Astrocyte (in vitro differentiated cells and primary cell): Measurements from ENCODE around the gene ERAP2. TPM values are rescaled to one million over a fixed set of nuclear protein-coding genes. Genes with fewer than 3 reads are reported as not detected.
A peak's percentile ranks its signal among the peaks of the same experiment; 100 is the strongest.

Experiments used
- DNase-seq: peaks from one replicate; pipeline ENCODE4 v3.0.0-alpha.2; 2010; ENCODE audit warnings: low read depth
- FAIRE-seq: peaks from 2 replicates; lab custom pipeline; 2011; peaks lifted over from hg19 to GRCh38; lab: Jason Lieb, UNC
- H2AFZ ChIP-seq: 2 replicates; pipeline ENCODE4 v1.6.0; 2012; ENCODE audit warnings: low read depth, low read length, inconsistent platforms
- H3K27ac ChIP-seq: 2 replicates; pipeline ENCODE4 v1.5.1; 2011; ENCODE audit warnings: low read depth, low read length, inconsistent platforms
- H3K27me3 ChIP-seq: 2 replicates; pipeline ENCODE4 v1.6.0; 2011; ENCODE audit warnings: low read length, inconsistent platforms; ENCODE audit not compliant: insufficient read depth
- H3K36me3 ChIP-seq: 2 replicates; pipeline ENCODE4 v1.5.1; 2011; ENCODE audit warnings: low read length, inconsistent platforms; ENCODE audit not compliant: insufficient read depth
- H3K4me1 ChIP-seq: 2 replicates; pipeline ENCODE4 v1.5.1; 2011; ENCODE audit warnings: low read length, inconsistent platforms; ENCODE audit not compliant: insufficient read depth
- H3K4me2 ChIP-seq: 2 replicates; pipeline ENCODE4 v1.6.0; 2012; ENCODE audit warnings: low read length, inconsistent platforms
- H3K4me3 ChIP-seq: 2 replicates; pipeline ENCODE4 v1.5.1; 2011; ENCODE audit warnings: low read depth, mild to moderate bottlenecking, low read length, inconsistent platforms; ENCODE audit not compliant: insufficient read depth
- H3K79me2 ChIP-seq: 2 replicates; pipeline ENCODE4 v1.6.0; 2012; ENCODE audit warnings: mild to moderate bottlenecking, low read length, inconsistent platforms; ENCODE audit not compliant: insufficient read depth
- H3K9ac ChIP-seq: 2 replicates; pipeline ENCODE4 v1.6.0; 2012; ENCODE audit warnings: mild to moderate bottlenecking, low read length, inconsistent platforms
- H3K9me3 ChIP-seq: 2 replicates; pipeline ENCODE4 v1.5.1; 2012; ENCODE audit warnings: low read depth, mild to moderate bottlenecking, low read length, inconsistent platforms; ENCODE audit not compliant: insufficient read depth
- H4K20me1 ChIP-seq: 2 replicates; pipeline ENCODE4 v1.6.0; 2012; ENCODE audit warnings: low read length, inconsistent platforms; ENCODE audit not compliant: insufficient read depth
- H3K27ac Mint-ChIP-seq: one replicate; pipeline ENCODE4 v1.8.0; 2021; ENCODE audit warnings: mild to moderate bottlenecking, mixed read lengths; ENCODE audit not compliant: unreplicated experiment
- H3K27me3 Mint-ChIP-seq: one replicate; pipeline ENCODE4 v1.8.0; 2021; ENCODE audit warnings: low read depth, mixed read lengths; ENCODE audit not compliant: unreplicated experiment
- H3K36me3 Mint-ChIP-seq: one replicate; pipeline ENCODE4 v1.8.0; 2021; ENCODE audit warnings: low read depth, mixed read lengths; ENCODE audit not compliant: unreplicated experiment
- H3K4me1 Mint-ChIP-seq: one replicate; pipeline ENCODE4 v1.8.0; 2021; ENCODE audit warnings: low read depth, mixed read lengths; ENCODE audit not compliant: unreplicated experiment
- H3K4me3 Mint-ChIP-seq: one replicate; pipeline ENCODE4 v1.8.0; 2021; ENCODE audit warnings: mild to moderate bottlenecking, moderate library complexity, mixed read lengths; ENCODE audit not compliant: unreplicated experiment
- H3K9me3 Mint-ChIP-seq: one replicate; pipeline ENCODE4 v1.8.0; 2021; ENCODE audit warnings: mild to moderate bottlenecking, mixed read lengths; ENCODE audit not compliant: unreplicated experiment
- EZH2 ChIP-seq: IDR thresholded peaks from 2 replicates; pipeline ENCODE4 v1.6.1; 2012; ENCODE audit warnings: mild to moderate bottlenecking, low read length, inconsistent platforms; ENCODE audit not compliant: insufficient read depth
- total RNA-seq: library from RNA; stranded (reverse); gene quantifications from 2 replicates; pipeline ENCODE4 v1.2.1, GENCODE V29; 2021
- TF ChIP-seq, protein P1 (sequence below): IDR thresholded peaks from 2 replicates; pipeline ENCODE4 v1.5.1; 2011; ENCODE audit warnings: low read depth, mild to moderate bottlenecking, inconsistent platforms, low read length, moderate library complexity; ENCODE audit not compliant: insufficient read depth

The ERAP2 gene
- total RNA-seq, 1 donor from 2014 or later: 2.5 TPM

DNA sequence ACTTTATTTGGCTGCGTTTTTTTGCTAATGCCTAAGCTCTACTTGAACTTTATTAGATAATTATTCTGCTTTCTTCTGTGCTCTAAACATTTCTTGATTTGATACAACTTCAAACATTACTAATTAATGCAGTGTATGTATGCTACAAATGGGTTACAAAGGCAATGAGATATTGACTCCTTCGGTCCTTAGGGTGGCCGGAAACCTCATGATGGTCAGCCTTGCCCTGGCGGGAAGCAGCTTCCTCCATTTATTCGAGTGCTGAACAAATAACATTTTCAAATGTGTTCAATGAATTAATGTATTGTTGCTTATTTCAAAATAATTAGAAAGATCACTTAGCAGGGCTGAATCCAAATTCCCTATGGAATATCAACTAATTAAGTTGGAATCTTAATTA, 55.7 kb downstream of the ERAP2 start:
- TF ChIP-seq EZH2: no peak
- TF ChIP-seq, protein P1, sequence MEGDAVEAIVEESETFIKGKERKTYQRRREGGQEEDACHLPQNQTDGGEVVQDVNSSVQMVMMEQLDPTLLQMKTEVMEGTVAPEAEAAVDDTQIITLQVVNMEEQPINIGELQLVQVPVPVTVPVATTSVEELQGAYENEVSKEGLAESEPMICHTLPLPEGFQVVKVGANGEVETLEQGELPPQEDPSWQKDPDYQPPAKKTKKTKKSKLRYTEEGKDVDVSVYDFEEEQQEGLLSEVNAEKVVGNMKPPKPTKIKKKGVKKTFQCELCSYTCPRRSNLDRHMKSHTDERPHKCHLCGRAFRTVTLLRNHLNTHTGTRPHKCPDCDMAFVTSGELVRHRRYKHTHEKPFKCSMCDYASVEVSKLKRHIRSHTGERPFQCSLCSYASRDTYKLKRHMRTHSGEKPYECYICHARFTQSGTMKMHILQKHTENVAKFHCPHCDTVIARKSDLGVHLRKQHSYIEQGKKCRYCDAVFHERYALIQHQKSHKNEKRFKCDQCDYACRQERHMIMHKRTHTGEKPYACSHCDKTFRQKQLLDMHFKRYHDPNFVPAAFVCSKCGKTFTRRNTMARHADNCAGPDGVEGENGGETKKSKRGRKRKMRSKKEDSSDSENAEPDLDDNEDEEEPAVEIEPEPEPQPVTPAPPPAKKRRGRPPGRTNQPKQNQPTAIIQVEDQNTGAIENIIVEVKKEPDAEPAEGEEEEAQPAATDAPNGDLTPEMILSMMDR: no peak

DNA sequence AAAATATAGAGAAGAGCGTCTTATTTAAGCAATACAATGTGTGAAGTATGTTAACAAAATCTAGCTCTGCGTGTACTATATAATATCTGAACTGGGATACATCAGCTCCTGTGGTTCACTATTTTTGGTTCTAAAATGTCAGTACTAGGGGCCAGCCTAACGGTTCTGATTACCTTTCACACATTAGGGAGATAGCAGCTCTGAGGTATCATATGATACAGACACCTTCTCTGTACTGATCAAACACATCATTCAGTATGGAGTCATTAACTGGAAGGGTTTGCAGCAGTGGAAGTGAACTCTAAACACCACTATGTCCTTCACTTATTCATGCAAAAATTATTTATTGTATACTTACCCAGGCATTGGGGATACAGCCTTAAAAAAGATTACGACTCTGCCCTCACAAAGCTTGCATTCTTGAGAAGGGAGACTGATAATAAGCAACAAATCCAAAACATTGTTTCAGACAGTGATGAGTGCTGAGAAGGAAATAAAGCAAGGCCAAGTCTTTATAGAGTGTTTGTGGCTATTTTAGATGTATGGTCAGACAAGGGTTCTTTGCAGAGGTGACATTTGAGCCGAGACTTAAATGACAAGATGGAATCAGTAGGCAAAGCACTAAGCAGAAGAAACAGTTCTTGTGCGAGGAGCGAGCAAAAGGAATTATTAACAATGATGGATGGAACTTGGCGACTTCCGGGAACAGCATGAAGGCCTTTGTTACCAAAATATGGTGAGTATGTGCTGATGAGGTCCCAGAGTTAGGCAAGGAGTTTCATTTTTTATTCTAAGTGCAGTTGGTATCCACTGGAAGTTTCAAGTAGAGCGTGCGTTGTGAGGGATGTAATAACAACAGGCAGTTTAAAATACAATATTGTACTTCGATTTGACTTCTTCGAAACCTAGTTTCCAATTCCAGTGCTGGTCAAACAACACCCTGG, 57.7 kb downstream of the ERAP2 start:
- peak overlapping the region; percentile 97 for H3K27ac Mint-ChIP-seq
- H3K27ac ChIP-seq: peak overlapping the region; percentile 93
- H3K4me1 Mint-ChIP-seq: peaks cover 17% of the 10 kb centered on the region
- TF ChIP-seq, protein P1: no peak
- no peak for TF ChIP-seq EZH2
- H3K36me3 ChIP-seq: no peaks in the 10 kb centered on the region
- H3K4me3 Mint-ChIP-seq: peak overlapping the region; percentile 97
- H3K9me3 ChIP-seq: no peaks in the 10 kb centered on the region
- peaks cover 27% of the 10 kb centered on the region for H3K79me2 ChIP-seq
- H2AFZ ChIP-seq: peak overlapping the region; percentile 88
- H3K4me3 ChIP-seq: peak overlapping the region; percentile 96
- peaks cover 4% of the 10 kb centered on the region for H3K27me3 Mint-ChIP-seq
- no peaks in the 10 kb centered on the region for H3K27me3 ChIP-seq
- H4K20me1 ChIP-seq: peaks cover 20% of the 10 kb centered on the region
- peak overlapping the region; percentile 94 for H3K9ac ChIP-seq
- H3K4me1 ChIP-seq: peaks cover 15% of the 10 kb centered on the region
- FAIRE-seq (no peak), DNase-seq (peak; percentile 53)
- peak overlapping the region; percentile 97 for H3K4me2 ChIP-seq
- no peaks in the 10 kb centered on the region for H3K9me3 Mint-ChIP-seq
- peaks cover 2% of the 10 kb centered on the region for H3K36me3 Mint-ChIP-seq

More for the DNA sequence above, 55.7 kb downstream of the ERAP2 start:
- Histone ChIP-seq H3K79me2 (peaks cover 8% of the 10 kb centered on the region), H3K9me3 (no peaks in the 10 kb centered on the region), H4K20me1 (peaks cover 3% of the 10 kb centered on the region), H3K4me2 (no peak overlapping the region), H3K9ac (no peak overlapping the region), H3K27ac (no peak overlapping the region), H3K4me1 (peaks cover 10% of the 10 kb centered on the region), H3K4me3 (no peak overlapping the region), H2AFZ (no peak overlapping the region), H3K27me3 (no peaks in the 10 kb centered on the region), H3K36me3 (no peaks in the 10 kb centered on the region)
- Mint-ChIP-seq H3K4me3 (no peak overlapping the region), H3K4me1 (peaks cover 11% of the 10 kb centered on the region), H3K36me3 (peaks cover 2% of the 10 kb centered on the region), H3K27ac (peak overlapping the region; percentile 2), H3K27me3 (peaks cover 4% of the 10 kb centered on the region), H3K9me3 (no peaks in the 10 kb centered on the region)
- DNase-seq (no peak), FAIRE-seq (no peak)
